Activated CD4-positive, alpha-beta T cell treated with anti-CD3 and anti-CD28 coated beads, Interleukin-2, amount 50 U/mL, for 16 hours (primary cell): Measurements from ENCODE around the gene PDHB.
A peak's percentile ranks its signal among the peaks of the same experiment; 100 is the strongest.
"Not testable (repeated sequence)": the region's sequence is repeated elsewhere in the genome, so short reads cannot be mapped to it uniquely, and the experiment has no call there.

ENCODE experiments used
- DNase-seq: peaks from one replicate; pipeline ENCODE4 v3.0.0-alpha.2; 2020

Gene PDHB

DNA sequence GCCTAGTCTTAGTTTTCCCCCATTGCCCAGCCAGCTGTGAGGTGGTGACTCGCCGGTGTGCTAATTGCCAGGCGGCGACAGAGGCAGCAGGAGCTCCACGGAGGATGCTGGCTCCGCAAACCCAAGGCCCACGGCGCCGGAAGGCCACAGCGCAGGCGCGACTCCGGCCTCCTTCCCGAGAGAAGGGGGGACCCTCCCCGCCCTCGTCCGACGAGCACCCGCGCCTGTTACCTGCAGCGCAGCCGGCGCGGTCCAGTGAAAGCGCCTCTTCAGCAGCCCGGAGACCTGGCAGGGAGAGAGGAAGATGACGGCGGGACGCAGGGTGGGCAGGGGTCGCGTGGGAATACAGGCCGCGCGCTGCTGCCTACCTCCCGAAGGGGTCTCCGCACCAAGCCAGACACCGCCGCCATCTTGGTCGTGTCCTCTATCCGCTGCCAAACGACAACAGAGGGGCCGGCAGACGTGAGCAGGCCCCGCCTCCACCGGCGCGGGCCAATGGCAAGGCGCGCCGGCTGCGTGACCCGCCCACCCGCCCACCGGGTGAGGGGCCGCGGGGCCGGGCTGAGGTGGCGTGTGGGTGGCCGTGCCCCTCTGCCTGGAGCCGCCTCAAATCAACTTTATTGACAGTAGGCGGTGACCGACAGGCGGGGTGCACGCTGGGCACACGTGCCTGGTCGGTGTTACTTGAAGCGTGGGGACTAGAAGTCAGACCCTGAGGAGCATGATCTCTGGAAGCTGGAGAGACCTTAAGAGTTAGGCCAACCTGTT, at the start of gene PDHB:
PDHB (minus strand) TSS at position 433 of the 768 bp plus-strand sequence; CDS start at position 410, 23 bp downstream.
- peak; percentile 92 for DNase-seq

DNA sequence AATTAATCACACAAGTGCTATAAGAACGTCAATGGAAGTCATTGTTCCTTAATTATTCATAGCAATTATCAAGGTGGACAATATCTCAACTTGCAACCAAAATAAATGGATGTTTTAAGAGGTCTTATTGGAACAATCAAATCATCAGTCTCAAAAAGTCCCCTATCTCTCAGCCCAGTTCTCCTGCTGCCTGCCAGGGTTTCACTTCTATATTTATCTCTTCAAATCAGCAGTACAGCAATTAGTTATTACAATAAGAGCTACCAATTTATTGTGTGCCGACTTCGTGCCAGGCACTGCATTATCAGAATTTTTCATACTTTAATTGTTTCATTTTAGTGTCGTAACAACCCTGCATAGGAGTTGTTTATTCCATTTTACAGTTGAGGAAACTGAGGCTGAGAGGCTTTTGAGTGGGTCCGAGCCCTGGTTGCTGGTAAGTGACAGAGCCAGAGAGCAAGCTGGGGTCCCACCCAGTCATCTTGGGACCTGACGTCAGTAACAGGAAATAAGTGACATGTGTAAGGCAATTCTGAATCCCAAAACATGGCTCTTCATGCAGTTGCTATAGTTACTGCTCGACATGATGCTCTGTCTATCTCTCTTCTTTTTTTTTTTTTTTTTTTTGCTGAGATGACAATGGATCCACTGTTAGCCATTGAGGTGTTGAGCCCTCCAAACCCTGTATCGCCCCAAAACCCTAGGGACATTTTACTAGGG, 49.4 kb upstream of the PDHB start:
- DNase-seq: peak; percentile 54

DNA sequence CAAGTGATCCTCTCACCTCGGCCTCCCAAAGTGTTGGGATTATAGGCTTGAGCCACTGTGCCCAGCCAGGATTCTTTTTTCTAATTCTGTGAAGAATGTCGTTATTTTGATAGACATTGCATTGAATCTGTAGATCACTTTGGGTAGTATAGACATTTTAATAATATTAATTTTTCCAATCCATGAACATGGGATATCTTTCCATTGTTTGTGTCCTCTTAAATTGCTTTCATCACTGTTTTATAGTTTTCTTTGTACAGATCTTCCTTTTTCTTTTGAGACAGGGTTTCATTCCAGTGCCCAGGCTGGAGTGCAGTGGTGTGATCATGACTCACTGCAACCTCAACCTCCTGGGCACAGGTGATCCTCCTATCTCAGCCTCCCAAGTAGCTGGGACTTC, 46.7 kb upstream of the PDHB start:
- DNase-seq: no peak

DNA sequence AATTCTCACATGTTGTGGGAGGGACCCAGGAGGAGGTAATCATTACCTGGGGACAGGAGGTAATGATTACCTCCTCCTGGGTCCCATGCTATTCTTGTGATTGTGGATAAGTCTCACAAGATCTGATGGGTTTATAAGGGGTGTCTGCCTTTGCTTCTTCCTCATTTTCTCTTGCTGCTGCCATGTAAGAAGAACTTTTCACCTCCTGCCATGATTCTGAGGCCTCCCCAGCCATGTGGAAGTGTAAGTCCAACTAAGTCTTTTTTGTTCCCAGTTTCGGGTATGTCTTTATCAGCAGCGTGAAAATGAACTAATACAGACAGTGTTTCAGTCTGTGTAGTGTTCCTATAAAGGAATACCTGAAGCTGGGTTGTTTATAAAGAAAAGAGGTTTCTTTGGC, 45.1 kb upstream of the PDHB start:
- no peak for DNase-seq

DNA sequence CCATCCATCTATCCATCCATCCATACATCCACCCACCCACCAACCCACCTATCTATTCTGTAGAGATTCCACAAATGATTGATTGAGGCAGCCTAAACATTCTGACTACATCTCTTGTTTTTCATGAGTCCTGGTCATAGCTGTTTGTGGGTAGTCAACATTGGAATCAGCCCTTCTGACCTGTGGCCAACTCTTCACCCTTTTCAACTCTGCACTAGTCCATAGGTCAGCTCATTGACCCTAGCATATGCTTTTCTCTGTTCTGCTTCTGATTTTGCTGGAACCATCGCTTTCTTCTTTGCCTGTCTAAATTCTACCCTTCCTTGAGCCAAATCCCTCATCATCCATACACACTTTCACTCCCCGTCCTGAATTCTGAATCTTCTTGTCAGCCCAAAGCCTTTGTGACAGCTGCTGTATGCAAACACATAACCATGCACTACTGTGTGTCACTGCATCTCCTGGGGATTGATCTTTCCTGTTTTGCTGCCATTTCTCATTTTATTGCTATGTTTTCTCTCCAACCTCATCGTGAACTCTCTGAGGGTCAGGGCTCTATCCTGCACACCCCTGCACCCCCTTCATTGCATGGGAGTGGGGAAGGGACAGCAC, 41.4 kb upstream of the PDHB start:
- no peak for DNase-seq

DNA sequence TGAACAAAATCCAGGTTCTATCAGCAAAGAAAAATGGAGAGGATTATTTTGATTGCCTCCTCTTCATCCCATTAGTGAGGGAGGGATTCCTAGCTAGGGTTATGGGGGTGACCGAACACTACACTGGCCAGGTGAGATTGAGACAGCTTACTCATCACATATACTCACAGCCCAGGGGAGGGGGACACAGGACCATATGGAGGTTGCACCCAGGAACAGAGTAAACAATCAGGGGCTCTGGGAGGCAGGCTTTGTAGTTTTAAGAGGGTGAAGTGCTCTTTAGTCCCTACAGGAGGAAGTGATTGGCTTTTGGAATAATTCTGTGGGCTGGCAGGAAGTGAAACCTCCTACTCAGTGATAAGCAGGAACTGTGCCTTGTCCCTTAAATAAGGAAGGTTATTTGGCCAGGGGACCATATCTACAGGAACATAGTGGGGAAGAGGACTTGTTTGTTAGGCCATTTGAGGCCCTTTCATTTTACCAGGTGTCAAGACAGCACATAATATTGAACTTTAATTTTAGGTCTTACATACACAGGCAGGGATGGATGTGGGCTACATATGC, 40.8 kb upstream of the PDHB start:
- no peak for DNase-seq

DNA sequence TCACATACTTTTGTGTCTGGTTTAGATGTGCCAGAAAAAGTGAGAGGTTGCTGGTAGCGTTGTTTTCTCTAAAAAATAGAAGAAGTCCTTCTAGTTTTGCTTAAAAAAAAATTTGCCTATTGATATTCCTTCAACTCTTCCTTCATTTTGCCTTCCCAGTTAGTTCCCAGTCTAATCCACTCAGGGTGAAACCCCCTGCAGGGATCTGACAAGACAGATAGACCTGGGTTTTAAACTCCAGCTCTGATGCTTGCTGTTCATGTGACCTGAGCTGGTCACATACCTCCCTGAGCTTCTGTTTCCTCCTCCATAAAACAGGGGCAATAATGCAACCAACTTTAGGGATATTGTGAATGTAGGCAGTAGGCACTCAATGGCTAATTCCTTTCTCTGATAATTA, 39.6 kb upstream of the PDHB start:
- no peak for DNase-seq

DNA sequence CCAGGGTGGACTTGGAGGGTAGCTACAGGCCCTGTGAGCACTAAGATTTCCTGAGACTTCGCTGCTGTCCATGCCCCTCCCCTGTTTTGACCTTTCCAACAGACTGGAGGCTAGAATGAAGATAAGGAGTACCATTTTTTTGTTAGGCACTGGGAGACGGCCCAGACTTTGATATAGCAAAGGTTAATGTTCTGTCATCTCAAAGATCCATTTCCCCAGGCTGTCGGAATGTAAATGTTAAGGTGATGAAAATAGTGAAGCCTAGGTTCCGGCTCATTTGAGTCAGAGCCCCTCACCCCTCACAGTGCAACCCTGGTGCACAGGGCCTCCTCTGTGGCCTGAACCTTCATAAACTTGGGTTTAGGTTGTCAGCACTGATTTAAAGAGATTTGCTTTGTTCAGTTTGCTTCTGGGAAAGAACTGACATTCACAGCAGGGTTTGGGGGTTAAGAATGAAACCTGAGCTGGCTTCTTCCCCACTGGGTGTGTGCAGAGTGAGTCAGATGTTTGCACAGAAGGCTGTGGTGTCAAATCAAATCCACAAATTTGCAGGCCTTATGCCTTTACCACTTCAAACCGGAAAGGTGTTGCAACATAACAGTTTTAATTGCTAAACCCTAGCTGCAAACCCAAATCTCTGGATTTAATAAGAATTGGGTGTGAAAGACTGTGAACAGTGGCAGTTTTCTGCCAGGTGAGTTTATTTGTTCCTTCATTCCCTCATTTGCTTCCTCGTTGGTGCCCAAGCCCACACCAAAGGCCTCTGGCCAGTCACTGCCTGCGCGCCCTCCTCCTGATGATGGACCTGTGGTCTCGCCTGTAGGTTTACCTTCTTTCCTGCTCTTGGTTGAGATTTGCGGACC, 37.6 kb upstream of the PDHB start:
- peak; percentile 97 for DNase-seq

DNA sequence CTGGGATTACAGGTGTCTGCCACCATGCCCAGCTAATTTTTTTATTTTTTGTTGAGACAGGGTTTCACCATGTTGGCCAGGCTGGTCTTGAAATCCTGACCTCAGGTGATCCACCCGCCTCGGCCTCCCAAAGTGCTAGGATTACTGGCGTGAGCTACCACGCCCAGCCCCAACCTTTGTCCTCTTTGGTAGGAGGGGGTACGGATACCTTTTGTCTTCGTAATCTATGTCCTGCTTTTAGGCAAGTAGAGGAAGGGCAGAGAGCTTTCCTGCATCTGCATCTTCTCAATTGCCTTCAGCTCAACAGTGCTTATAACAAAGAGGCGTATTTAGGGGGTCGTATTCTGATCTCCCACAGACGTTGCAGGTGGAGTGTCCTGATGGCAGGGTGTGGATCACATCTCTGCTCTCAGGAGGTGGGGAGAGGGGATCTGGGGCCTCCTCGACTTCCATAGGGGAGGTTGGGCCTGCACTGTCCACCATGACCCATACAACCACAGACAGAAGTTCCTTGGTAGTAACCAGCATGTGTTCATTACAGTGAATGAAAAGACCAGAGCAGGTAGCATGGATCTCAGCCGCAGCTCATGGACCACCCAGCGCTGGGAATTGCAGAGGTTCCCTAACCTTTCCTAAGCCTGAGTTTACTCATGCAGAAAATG, 36.9 kb upstream of the PDHB start:
- no peak for DNase-seq

DNA sequence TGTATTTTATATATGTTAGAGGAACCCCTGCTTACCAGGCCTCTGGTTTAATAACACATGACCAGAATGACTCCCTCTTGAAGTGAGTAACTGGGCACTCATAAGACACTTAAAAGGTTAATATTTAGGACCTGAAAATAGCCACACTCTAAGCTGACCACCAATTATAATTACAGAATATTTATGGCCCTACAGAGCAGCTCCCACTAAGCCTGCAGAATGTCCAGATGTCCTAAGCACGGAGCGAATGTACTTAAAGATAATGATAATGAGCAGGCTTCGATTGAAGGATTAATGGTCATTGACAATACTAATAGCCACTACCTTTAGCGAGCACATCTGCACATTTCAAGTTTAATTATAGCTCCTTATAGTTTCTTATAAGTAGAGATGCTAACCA, 35.5 kb upstream of the PDHB start:
- DNase-seq: no peak

DNA sequence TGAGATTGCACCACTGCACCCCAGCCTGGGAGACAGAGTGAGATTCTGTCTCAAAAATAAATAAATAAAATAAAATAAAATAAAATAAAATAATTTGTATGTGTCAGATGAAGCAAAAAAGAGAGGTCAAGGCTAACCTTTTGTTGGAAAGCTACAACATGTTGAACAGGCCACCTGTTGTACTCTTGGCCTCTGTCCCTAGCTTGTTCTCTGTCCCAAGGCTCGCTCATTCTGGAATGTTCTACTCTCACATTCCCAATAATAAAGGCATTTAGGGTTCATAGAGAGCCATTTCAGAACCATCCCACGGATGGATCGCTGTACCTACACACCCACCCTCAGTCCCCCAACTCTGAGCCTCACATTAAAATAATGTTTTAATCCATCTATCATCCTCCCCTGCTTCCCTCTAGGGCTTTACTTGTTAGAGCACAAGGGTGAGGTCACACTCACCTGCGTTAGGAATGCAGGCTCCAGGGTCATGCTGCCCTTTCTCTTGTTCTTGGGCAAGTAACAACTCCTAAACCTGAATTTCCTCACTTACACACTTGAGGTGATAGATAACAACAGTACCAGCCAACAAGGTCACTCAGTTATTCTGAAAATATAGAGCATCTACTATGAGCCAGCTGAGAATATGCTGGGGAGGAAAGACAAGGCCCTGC, 33.4 kb upstream of the PDHB start:
- no peak for DNase-seq

DNA sequence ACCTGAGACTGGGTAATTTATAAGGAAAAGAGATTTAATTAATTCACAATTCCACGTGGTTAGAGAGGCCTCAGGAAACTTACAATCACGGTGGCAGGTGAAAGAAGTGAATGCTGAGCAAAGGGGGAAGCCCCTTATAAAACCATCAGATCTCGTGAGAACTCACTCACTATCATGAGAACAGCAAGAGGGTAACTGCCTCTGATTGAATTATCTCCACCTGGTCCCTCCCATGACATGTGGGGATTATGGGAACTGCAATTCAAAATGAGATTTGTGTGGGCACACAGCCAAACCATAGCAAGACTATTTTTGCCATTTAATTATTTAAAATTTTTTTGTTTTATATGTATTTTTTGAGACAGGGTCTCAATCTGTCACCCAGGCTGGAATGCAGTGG, 31.2 kb upstream of the PDHB start:
- DNase-seq: peak; percentile 64

DNA sequence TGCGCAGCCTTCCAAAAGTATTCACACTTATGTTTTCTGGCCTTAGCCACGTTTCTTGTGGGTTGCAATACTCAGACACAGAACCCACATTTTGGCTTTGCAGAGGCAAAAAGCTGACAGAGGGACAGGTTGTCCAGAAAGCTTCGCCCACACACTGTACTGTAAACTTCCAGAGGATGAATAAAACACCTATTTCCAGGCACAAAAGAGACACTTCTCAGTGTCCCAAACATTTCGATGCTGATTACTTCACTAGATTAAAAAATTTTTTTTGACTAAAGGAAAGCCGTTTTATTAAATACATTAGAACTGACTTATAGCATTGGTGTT, 30.3 kb upstream of the PDHB start:
- DNase-seq: no peak

DNA sequence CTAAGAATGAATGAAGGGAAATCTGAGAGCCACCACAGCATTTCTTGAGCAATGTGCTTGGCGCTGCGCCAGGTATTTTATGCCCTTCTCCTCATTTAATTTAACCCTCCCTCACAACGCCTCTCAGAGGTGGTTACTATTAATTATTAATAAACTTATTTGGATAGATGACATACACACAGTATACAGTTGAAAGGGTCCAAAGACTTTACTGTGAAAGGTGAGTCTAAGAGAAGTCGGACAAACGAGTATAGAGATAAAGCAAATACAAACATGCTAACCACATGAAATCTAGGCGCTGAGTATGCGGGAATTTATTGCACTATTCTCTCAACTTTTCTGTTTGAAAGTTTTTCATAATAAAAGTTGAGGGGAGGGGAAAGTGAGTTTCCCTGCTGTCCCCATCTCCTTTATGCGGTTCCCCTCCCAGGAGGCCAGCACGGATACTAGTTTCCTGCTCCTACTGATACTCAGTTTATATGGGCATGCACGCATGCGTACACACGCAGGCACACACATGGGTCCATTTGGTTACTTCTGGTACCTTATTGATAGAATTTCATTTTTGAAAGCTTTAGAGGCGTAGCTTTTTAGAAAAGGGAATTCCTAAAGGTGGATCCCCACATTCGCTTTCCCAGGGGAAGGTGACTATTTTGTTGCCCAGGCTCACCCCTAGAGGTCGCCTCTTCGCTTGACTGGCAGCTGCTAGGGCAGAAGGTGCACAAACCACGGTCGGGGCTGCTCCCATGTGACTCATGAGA, 29.7 kb upstream of the PDHB start:
- peak; percentile 94 for DNase-seq

DNA sequence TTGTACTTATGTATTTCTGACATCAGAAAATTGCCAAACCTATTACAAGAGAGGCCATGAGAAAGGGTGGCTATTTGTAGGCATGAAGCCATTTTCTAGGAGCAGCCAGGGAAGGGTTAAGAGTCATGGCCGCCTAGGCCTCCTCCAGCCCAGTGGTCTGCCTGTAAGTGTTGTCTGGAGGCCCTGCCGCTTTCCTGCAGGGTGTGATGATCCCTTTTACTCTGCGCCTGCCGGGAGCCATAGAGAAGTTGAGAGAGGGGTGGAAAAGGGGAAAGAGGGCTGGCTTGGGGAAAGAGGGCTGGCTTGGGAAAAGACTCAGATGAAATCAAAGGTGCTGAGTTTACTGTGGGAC, 29.2 kb upstream of the PDHB start:
- DNase-seq: no peak

DNA sequence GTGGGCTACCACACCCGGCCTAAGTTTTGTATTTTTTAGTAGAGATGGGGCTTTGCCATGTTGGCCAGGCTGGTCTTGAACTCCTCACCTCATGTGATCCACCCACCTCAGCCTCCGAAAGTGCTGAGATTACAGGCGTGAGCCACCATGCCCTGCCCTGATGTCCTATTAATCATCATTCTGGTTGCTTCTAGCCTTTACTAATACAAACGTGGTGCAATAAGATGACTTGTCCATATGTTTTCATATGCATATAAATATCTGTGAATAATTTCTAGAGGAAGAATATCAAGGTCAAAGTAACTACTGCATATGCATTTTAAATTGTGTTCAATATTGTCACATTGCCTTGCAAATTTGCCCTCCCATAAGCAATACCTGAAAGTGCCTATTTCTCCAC, 25.5 kb upstream of the PDHB start:
- no peak for DNase-seq

DNA sequence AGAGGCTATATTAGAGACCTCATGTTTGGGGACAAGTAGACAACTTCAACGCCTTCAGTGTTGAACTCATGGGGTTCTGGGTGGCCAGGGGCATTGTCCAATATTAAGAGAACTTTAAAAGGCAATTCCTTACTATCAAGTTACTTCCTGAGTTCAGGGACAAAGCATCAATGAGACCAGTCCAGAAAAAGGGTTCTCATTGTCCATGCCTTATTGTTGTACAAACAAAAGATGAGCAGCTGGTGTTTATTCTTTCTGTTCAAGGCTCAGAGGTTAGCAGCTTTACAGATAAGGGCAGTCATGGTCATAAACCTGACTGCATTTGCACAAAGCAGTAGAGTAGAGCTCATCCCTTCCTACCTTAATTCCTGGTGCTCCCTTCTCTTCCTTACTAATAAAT, 18.5 kb upstream of the PDHB start:
- no peak for DNase-seq

DNA sequence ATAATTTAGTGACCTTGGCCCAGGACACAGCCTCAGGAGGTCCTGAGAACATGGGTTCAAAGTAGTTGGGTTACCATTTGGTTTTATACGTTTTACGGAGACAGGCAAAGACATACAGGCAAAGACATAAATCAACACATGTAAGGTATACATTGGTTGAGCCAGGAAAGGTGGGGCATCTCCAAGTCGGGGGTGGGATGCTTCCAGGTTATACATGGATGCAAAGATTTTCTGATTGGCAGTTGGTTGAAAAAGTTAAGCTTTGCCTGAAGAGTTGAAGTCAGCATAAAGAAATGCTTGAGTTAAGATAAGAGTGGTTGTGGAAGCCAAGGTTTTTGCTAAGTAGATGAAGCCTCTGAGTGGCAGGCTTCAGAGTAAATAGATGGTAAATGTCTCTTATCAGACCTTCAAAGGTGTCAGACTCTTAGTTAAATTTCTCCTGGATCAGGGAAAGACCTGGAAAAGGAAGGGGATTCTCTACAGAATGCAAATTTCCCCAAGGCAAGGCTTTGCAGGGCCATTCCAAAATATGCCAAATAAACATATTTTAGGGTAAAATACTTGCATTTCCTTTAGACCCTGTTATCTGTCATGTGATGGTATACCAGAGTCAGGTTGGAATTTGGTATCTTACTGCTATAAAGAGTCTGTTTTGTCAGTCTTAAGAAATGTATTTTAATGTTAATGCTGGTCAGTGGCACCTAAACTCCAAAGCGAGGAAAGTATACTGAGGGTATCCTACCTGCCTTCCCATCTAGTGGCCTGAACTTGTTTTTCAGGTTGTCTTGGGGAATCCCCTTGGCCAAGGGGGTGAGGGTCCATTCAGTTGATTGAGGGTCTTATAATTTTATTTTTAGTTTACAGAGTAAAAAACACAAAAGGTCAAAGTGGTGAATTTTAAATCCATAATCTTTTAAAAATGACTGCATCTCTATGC, 8.2 kb upstream of the PDHB start:
- DNase-seq: no peak

DNA sequence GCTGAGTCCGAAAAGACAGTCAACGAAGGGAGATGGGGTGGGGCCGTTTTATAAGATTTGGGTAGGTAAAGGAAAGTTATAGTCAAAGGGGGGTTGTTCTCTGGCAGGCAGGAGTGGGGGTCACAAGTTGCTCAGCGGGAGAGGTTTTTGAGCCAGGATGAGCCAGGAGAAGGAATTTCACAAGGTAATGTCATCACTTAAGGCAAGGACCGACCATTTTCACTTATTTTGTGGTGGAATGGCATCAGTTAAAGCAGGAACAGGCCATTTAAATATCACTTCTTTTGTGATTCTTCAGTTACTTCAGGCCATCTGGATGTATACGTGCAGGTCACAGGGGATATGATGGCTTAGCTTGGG, 7.3 kb upstream of the PDHB start:
- not testable (repeated sequence) for DNase-seq

DNA sequence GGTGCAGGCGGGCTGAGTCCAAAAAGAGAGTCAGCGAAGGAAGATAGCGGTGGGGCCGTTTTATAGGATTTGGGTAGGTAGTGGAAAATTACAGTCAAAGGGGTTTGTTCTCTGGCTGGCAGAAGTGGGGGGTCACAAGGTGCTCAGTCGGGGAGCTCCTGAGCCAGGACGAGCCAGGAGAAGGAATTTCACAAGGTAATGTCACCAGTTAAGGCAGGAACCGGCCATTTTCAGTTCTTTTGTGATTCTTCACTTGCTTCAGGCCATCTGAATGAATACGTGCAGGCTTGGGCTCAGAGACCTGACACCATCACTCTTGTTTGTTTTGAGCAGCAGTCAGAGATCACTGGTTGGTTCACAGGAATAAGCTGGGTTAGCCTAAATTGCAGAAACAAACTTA, 3.6 kb upstream of the PDHB start:
- not testable (repeated sequence) for DNase-seq
